HUES48 (cell line): ENCODE data around the gene COL1A1.

Experiments
- H3K27ac ChIP-seq: one replicate; pipeline ENCODE4 v1.7.0; 2013; ENCODE audit warnings: low read depth, low read length, inconsistent platforms
- H3K27me3 ChIP-seq: 2 replicates; pipeline ENCODE4 v1.6.1; 2013; ENCODE audit warnings: mild to moderate bottlenecking, low read length; ENCODE audit not compliant: control insufficient read depth, insufficient read depth
- H3K36me3 ChIP-seq: 2 replicates; pipeline ENCODE4 v1.6.1; 2013; ENCODE audit warnings: low read length; ENCODE audit not compliant: control insufficient read depth, insufficient read depth
- H3K4me1 ChIP-seq: 2 replicates; pipeline ENCODE4 v1.6.1; 2013; ENCODE audit warnings: mild to moderate bottlenecking, low read length; ENCODE audit not compliant: control insufficient read depth, insufficient read depth
- H3K4me3 ChIP-seq: 2 replicates; pipeline ENCODE4 v1.5.1; 2013; ENCODE audit warnings: mild to moderate bottlenecking, low read depth, low read length
- H3K9ac ChIP-seq: 2 replicates; pipeline ENCODE4 v1.6.1; 2013; ENCODE audit warnings: mild to moderate bottlenecking, low read depth, low read length, moderate library complexity
- H3K9me3 ChIP-seq: 2 replicates; pipeline ENCODE4 v1.6.1; 2013; ENCODE audit warnings: low read length; ENCODE audit not compliant: control insufficient read depth, insufficient read depth

Gene COL1A1

DNA sequence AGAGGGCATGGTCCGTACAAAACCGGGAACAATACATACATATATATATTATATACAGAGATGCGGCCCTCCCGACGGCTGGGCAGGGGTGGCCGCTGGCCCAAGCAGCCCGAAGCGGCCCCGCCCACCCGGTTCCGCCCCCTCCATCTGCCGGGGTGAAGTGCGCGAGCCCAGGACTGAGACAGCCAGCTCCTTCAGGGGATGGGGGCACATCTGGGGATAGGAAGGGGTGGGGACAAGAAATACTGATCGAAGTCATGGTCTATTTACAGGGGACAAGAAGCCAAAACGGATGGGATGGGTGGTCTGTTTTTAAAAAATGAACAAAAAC, 67.7 kb downstream of the COL1A1 start:
- Histone ChIP-seq H3K27ac (no peak overlapping the region), H3K4me3 (no peak overlapping the region), H3K9ac (no peak overlapping the region), H3K9me3 (no peaks in the 10 kb centered on the region), H3K27me3 (peaks cover 25% of the 10 kb centered on the region), H3K36me3 (peaks cover 8% of the 10 kb centered on the region), H3K4me1 (peaks cover 21% of the 10 kb centered on the region)
